Measurements from ENCODE around the gene TSSC4. TPM values are rescaled to one million over a fixed set of nuclear protein-coding genes. Genes with fewer than 3 reads are reported as not detected.

Gene TSSC4
- total and polyA plus RNA-seq, 9 of the 15 experiments (the other 6 are each of a cell fraction or from before 2014, with no cell fraction given) = 0.41 to 54.2 (median 11.0) TPM

- no peak for TF ChIP-seq ARID3B (CRISPR knock-in tag; IDR thresholded peaks at IDR 0.05; ENCODE audit: borderline replicate concordance)
- TF ChIP-seq ZFP1 (CRISPR knock-in tag; IDR thresholded peaks at IDR 0.05) = no peak
- peak; percentile 60; the same call in 1 of the 2 replicates for TF ChIP-seq ARID2 (IDR thresholded peaks at IDR 0.05)
- peak; percentile 92 for TF ChIP-seq STAG1 (CRISPR knock-in tag; IDR thresholded peaks at IDR 0.05; ENCODE audit: borderline replicate concordance)
- TF ChIP-seq RBFOX2 (IDR thresholded peaks at IDR 0.05; ENCODE audit: low read depth, low read length) = no peak
- TF ChIP-seq ARID4B (CRISPR knock-in tag; IDR thresholded peaks at IDR 0.05) = no peak
- no peak for TF ChIP-seq KDM2B (CRISPR knock-in tag; IDR thresholded peaks at IDR 0.05)
- TF ChIP-seq MYBL2 (IDR thresholded peaks at IDR 0.05; ENCODE audit: low read depth) = no peak
- no peak for TF ChIP-seq MYBL2 (CRISPR knock-in tag; IDR thresholded peaks at IDR 0.05; ENCODE audit: borderline replicate concordance)
- no peak for TF ChIP-seq ADNP (tag; IDR thresholded peaks at IDR 0.05)
- no peak for TF ChIP-seq MTA2 (IDR thresholded peaks at IDR 0.05; ENCODE audit: low read depth)
- TF ChIP-seq CBFA2T2 (conservative IDR thresholded peaks at IDR 0.05) = no peak
- TF ChIP-seq U2AF2 (optimal IDR thresholded peaks at IDR 0.05; ENCODE audit: low read depth, low read length) = no peak
- TF ChIP-seq ZNF311 (CRISPR knock-in tag; IDR thresholded peaks at IDR 0.05) = no peak
- TF ChIP-seq RUNX1 (IDR thresholded peaks at IDR 0.05; ENCODE audit: low read depth) = no peak
- TF ChIP-seq TAF1 (IDR thresholded peaks at IDR 0.05; ENCODE audit: control insufficient read depth, extremely low read depth, insufficient read depth, low read length, severe bottlenecking) = no peak
- no peak for TF ChIP-seq BDP1 (IDR thresholded peaks at IDR 0.05; ENCODE audit: insufficient read depth, insufficient read length)
- TF ChIP-seq XRCC4 (IDR thresholded peaks at IDR 0.05; ENCODE audit: extremely low read depth, insufficient read depth, insufficient read length) = no peak
- TF ChIP-seq ZNF263 (CRISPR knock-in tag; IDR thresholded peaks at IDR 0.05; ENCODE audit: borderline replicate concordance) = peak; percentile 83
- TF ChIP-seq ZNF143 (CRISPR knock-in tag; IDR thresholded peaks at IDR 0.05) = no peak
- TF ChIP-seq NFIC (IDR thresholded peaks at IDR 0.05) = no peak
- no peak for TF ChIP-seq HCFC1 (IDR thresholded peaks at IDR 0.05; ENCODE audit: low read depth, low read length)
- TF ChIP-seq PREB (CRISPR knock-in tag; IDR thresholded peaks at IDR 0.05) = no peak
- TF ChIP-seq ZC3H8 (IDR thresholded peaks at IDR 0.05) = no peak
Measured at GRCh38 chr11:2420502-2421225, 20.1 kb downstream of the TSSC4 start (continued).

Measured in K562 (cell line).